MM.1S (cell line): ENCODE results near the gene UIMC1.

Experiments used
- DNase-seq: peaks from one replicate; pipeline ENCODE4 v3.0.0-alpha.2; 2015
- H2AFZ ChIP-seq: fragments of 300-600 bp; sonication (generic); 2 replicates; pipeline ENCODE4 v1.6.0; 2016; ENCODE audit warnings: antibody characterized with exemption, low read length
- H3F3A ChIP-seq: fragments of 300-600 bp; sonication (generic); 2 replicates; pipeline ENCODE4 v1.6.1; 2016; ENCODE audit warnings: mild to moderate bottlenecking, antibody characterized with exemption, low read length, moderate library complexity, mixed read lengths; ENCODE audit not compliant: insufficient read depth
- H3K27ac ChIP-seq: fragments of 300-600 bp; sonication (generic); 2 replicates; pipeline ENCODE4 v1.5.1; 2016; ENCODE audit warnings: mild to moderate bottlenecking, low read length
- H3K27me3 ChIP-seq: fragments of 300-600 bp; sonication (generic); replicated peaks from 2 replicates; pipeline ENCODE4 v1.6.0; 2016; ENCODE audit warnings: low read length; ENCODE audit not compliant: insufficient read depth
- H3K36me3 ChIP-seq: fragments of 300-600 bp; sonication (generic); replicated peaks from 2 replicates; pipeline ENCODE4 v1.6.1; 2016; ENCODE audit warnings: mild to moderate bottlenecking, low read length, mixed read lengths; ENCODE audit not compliant: insufficient read depth
- H3K4me1 ChIP-seq: fragments of 300-600 bp; sonication (generic); 2 replicates; pipeline ENCODE4 v1.6.1; 2016; ENCODE audit warnings: low read length, mixed read lengths
- H3K4me2 ChIP-seq: fragments of 300-600 bp; sonication (generic); 2 replicates; pipeline ENCODE4 v1.6.0; 2016; ENCODE audit warnings: low read depth, low read length
- H3K4me3 ChIP-seq: fragments of 300-600 bp; sonication (generic); 2 replicates; pipeline ENCODE4 v1.5.1; 2016; ENCODE audit warnings: low read length, mixed read lengths
- H3K79me2 ChIP-seq: fragments of 300-600 bp; sonication (generic); 2 replicates; pipeline ENCODE4 v1.6.1; 2016; ENCODE audit warnings: mixed run types, low read length, mixed read lengths
- H3K9ac ChIP-seq: fragments of 300-600 bp; sonication (generic); 2 replicates; pipeline ENCODE4 v1.6.1; 2016; ENCODE audit warnings: low read length, mixed read lengths
- H3K9me2 ChIP-seq: fragments of 300-600 bp; sonication (generic); replicated peaks from 2 replicates; pipeline ENCODE4 v1.6.1; 2016; ENCODE audit warnings: mild to moderate bottlenecking, low read length, mixed read lengths; ENCODE audit not compliant: insufficient read depth
- H3K9me3 ChIP-seq: fragments of 300-600 bp; sonication (generic); replicated peaks from 2 replicates; pipeline ENCODE4 v1.6.1; 2016; ENCODE audit warnings: mild to moderate bottlenecking, low read length, mixed read lengths; ENCODE audit not compliant: insufficient read depth
- H4K20me1 ChIP-seq: fragments of 300-600 bp; sonication (generic); 2 replicates; pipeline ENCODE4 v1.6.1; 2016; ENCODE audit warnings: mild to moderate bottlenecking, low read length, moderate library complexity, mixed read lengths; ENCODE audit not compliant: insufficient read depth
- CTCF ChIP-seq: fragments of 300-600 bp; sonication (generic); IDR thresholded peaks from 2 replicates; pipeline ENCODE4 v1.5.1; 2016; ENCODE audit warnings: antibody characterized with exemption, low read length, mixed read lengths
- EZH2 ChIP-seq: fragments of 300-600 bp; sonication (generic); optimal IDR thresholded peaks from 2 replicates; pipeline ENCODE3; 2017; ENCODE audit warnings: low read depth, mild to moderate bottlenecking, antibody characterized with exemption, low read length, mixed read lengths
- EZH2phosphoT487 ChIP-seq: fragments of 300-600 bp; sonication (generic); IDR thresholded peaks from 2 replicates; pipeline ENCODE4 v1.6.1; 2018; ENCODE audit warnings: antibody characterized with exemption, low read length

UIMC1 gene

GRCh38 chr5:176891331-176891958 is 115.1 kb downstream of the UIMC1 start:
- Histone ChIP-seq H3K4me2 (no peak overlapping the region), H2AFZ (no peak overlapping the region), H3K27ac (no peak overlapping the region), H3K4me3 (no peak overlapping the region), H3K27me3 (peaks cover 27% of the 10 kb centered on the region), H3F3A (no peaks in the 10 kb centered on the region), H3K9me3 (no peaks in the 10 kb centered on the region), H3K36me3 (no peaks in the 10 kb centered on the region), H3K9ac (no peak overlapping the region), H4K20me1 (no peaks in the 10 kb centered on the region), H3K9me2 (no peaks in the 10 kb centered on the region), H3K79me2 (no peaks in the 10 kb centered on the region), H3K4me1 (no peaks in the 10 kb centered on the region)
- TF ChIP-seq EZH2phosphoT487, result no peak
- TF ChIP-seq EZH2, result no peak
- no peak for TF ChIP-seq CTCF
- no peak for DNase-seq

GRCh38 chr5:176890455-176891330 is 115.9 kb downstream of the UIMC1 start:
- Histone ChIP-seq H3K27me3 (peaks cover 27% of the 10 kb centered on the region), H4K20me1 (no peaks in the 10 kb centered on the region), H3K4me1 (no peaks in the 10 kb centered on the region), H3K9me2 (no peaks in the 10 kb centered on the region), H2AFZ (no peak overlapping the region), H3K36me3 (no peaks in the 10 kb centered on the region), H3K27ac (no peak overlapping the region), H3K4me3 (no peak overlapping the region), H3K9ac (no peak overlapping the region), H3K9me3 (no peaks in the 10 kb centered on the region), H3F3A (no peaks in the 10 kb centered on the region), H3K4me2 (no peak overlapping the region), H3K79me2 (no peaks in the 10 kb centered on the region)
- no peak for TF ChIP-seq EZH2phosphoT487
- TF ChIP-seq CTCF, result no peak
- no peak for TF ChIP-seq EZH2
- no peak for DNase-seq

GRCh38 chr5:176889321-176890280 is 117.0 kb downstream of the UIMC1 start:
- H3K27ac ChIP-seq, result no peak overlapping the region
- no peaks in the 10 kb centered on the region for H3F3A ChIP-seq
- no peak for TF ChIP-seq EZH2phosphoT487
- no peak for TF ChIP-seq CTCF
- no peak for TF ChIP-seq EZH2
- no peaks in the 10 kb centered on the region for H3K9me2 ChIP-seq
- no peak overlapping the region for H3K9ac ChIP-seq
- H4K20me1 ChIP-seq, result no peaks in the 10 kb centered on the region
- no peaks in the 10 kb centered on the region for H3K36me3 ChIP-seq
- H3K27me3 ChIP-seq, result peaks cover 33% of the 10 kb centered on the region
- no peak overlapping the region for H3K4me2 ChIP-seq
- no peaks in the 10 kb centered on the region for H3K4me1 ChIP-seq
- H3K9me3 ChIP-seq, result no peaks in the 10 kb centered on the region
- H3K4me3 ChIP-seq, result no peak overlapping the region
- no peaks in the 10 kb centered on the region for H3K79me2 ChIP-seq
- no peak overlapping the region for H2AFZ ChIP-seq
- DNase-seq, result no peak
